ENCODE measurements around the gene VAV2.

Gene VAV2

GRCh38 chr9:133763272-133764183 lies 228.6 kb downstream of the VAV2 start:
- Histone ChIP-seq H3K4me1 (ENCODE audit: control insufficient read depth in 1 of 2, insufficient read depth in 1 of 2, low read depth in 1 of 2, low read length in 1 of 2) (no peaks in the 10 kb centered on the region), H3K4me3 (ENCODE audit: low read depth in 1 of 2, low read length in 1 of 2) (no peak overlapping the region), H3K9me3 (no peaks in the 10 kb centered on the region), H3K36me3 (no peaks in the 10 kb centered on the region), H3K27me3 (no peaks in the 10 kb centered on the region), H3K27ac (no peak overlapping the region)
- no peak for TF ChIP-seq CTCF (IDR thresholded peaks at IDR 0.05)

- Histone ChIP-seq H3K27me3 (no peaks in the 10 kb centered on the region), H3K9me3 (no peaks in the 10 kb centered on the region), H3K36me3 (no peaks in the 10 kb centered on the region), H3K27ac (no peak overlapping the region), H3K4me3 (ENCODE audit: low read depth in 1 of 2, low read length in 1 of 2) (no peak overlapping the region), H3K4me1 (ENCODE audit: control insufficient read depth in 1 of 2, insufficient read depth in 1 of 2, low read depth in 1 of 2, low read length in 1 of 2) (no peaks in the 10 kb centered on the region)
- no peak for TF ChIP-seq CTCF (IDR thresholded peaks at IDR 0.05)
Measured at GRCh38 chr9:133762488-133763271, 229.4 kb downstream of the VAV2 start.

GRCh38 chr9:133761641-133762248 lies 230.4 kb downstream of the VAV2 start:
- H3K9me3 ChIP-seq: no peaks in the 10 kb centered on the region
- H3K27me3 ChIP-seq: no peaks in the 10 kb centered on the region
- no peak for TF ChIP-seq CTCF (IDR thresholded peaks at IDR 0.05)
- no peak overlapping the region for H3K27ac ChIP-seq
- no peak overlapping the region for H3K4me3 ChIP-seq (ENCODE audit: low read depth in 1 of 2, low read length in 1 of 2)
- H3K4me1 ChIP-seq (ENCODE audit: control insufficient read depth in 1 of 2, insufficient read depth in 1 of 2, low read depth in 1 of 2, low read length in 1 of 2): no peaks in the 10 kb centered on the region
- H3K36me3 ChIP-seq: no peaks in the 10 kb centered on the region

- TF ChIP-seq CTCF (IDR thresholded peaks at IDR 0.05): no peak
- no peak overlapping the region for H3K4me3 ChIP-seq (ENCODE audit: low read depth in 1 of 2, low read length in 1 of 2)
- H3K27ac ChIP-seq: no peak overlapping the region
Measured at GRCh38 chr9:133760713-133761290, 231.3 kb downstream of the VAV2 start.

GRCh38 chr9:133759946-133760345 lies 232.2 kb downstream of the VAV2 start:
- Histone ChIP-seq H3K4me3 (ENCODE audit: low read depth in 1 of 2, low read length in 1 of 2) (no peak overlapping the region), H3K27me3 (no peaks in the 10 kb centered on the region), H3K36me3 (no peaks in the 10 kb centered on the region), H3K4me1 (ENCODE audit: control insufficient read depth in 1 of 2, insufficient read depth in 1 of 2, low read depth in 1 of 2, low read length in 1 of 2) (no peaks in the 10 kb centered on the region), H3K27ac (no peak overlapping the region), H3K9me3 (no peaks in the 10 kb centered on the region)
- no peak for TF ChIP-seq CTCF (IDR thresholded peaks at IDR 0.05)

More at GRCh38 chr9:133760713-133761290, 231.3 kb downstream of the VAV2 start:
- no peaks in the 10 kb centered on the region for H3K9me3 ChIP-seq
- H3K4me1 ChIP-seq (ENCODE audit: control insufficient read depth in 1 of 2, insufficient read depth in 1 of 2, low read depth in 1 of 2, low read length in 1 of 2): no peaks in the 10 kb centered on the region
- no peaks in the 10 kb centered on the region for H3K36me3 ChIP-seq
- H3K27me3 ChIP-seq: no peaks in the 10 kb centered on the region
